Amygdala (tissue), 56 donors: ENCODE measurements around the gene PPP1R18.
"Not testable (repeated sequence)": the region's sequence is repeated elsewhere in the genome, so short reads cannot be mapped to it uniquely, and the experiment has no call there.

Experiments
- DNase-seq, 56 donors: peaks; one replicate each; lab custom pipeline; 2025; lab: John Stamatoyannopoulos, UW

The PPP1R18 gene, protein sequence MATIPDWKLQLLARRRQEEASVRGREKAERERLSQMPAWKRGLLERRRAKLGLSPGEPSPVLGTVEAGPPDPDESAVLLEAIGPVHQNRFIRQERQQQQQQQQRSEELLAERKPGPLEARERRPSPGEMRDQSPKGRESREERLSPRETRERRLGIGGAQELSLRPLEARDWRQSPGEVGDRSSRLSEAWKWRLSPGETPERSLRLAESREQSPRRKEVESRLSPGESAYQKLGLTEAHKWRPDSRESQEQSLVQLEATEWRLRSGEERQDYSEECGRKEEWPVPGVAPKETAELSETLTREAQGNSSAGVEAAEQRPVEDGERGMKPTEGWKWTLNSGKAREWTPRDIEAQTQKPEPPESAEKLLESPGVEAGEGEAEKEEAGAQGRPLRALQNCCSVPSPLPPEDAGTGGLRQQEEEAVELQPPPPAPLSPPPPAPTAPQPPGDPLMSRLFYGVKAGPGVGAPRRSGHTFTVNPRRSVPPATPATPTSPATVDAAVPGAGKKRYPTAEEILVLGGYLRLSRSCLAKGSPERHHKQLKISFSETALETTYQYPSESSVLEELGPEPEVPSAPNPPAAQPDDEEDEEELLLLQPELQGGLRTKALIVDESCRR

DNA sequence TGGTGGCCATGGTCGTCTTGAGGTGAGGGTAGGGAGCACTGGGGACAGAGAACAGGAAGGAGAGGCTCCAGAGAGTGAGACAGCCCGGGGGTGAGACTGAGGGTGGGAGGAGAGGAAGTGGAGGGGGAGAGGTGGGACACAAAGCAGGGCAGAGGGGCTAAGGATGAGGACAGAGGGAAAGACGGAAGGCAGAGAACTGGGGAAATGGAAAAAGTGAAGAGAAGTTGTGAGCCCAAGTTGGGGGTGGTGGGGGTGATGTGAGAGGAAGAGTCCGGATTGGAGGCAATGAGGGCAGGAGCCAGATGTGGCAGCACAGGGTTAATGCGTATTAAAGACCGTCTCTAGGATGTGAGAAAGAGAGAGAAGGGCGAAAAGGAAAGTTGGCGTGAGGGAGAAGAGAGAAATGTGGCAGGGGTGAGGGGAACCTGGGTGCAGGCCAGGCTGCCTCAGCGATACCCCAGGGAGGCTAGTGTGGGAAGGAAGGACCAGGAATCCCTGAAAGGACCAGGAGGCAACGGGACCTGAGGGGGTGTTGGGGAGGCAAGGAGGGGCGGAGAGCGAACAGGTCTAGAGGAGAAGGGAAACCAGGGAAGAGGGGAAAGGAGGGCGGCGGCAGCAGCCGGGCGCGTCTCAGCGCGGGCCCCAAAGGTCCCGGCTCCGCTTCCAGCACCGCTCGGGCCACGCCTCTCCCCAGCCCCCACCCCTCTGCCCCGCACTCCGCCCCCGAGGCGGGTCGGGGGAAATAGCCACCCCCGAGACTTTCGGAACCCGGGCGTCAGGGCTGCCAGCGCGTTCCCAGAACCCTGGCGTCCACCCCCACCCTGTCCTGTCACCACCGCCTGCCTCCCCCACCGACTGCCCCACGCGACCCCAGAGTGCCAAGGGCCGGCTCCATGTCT, at the start of gene PPP1R18:
Gene PPP1R18, minus strand, starts transcription at position 637 of the 899 bp plus-strand sequence. Its CDS starts 627 bp downstream, at position 10.
- peak in 37 of 56 donors; percentile 13 to 68 (median 41) for DNase-seq

DNA sequence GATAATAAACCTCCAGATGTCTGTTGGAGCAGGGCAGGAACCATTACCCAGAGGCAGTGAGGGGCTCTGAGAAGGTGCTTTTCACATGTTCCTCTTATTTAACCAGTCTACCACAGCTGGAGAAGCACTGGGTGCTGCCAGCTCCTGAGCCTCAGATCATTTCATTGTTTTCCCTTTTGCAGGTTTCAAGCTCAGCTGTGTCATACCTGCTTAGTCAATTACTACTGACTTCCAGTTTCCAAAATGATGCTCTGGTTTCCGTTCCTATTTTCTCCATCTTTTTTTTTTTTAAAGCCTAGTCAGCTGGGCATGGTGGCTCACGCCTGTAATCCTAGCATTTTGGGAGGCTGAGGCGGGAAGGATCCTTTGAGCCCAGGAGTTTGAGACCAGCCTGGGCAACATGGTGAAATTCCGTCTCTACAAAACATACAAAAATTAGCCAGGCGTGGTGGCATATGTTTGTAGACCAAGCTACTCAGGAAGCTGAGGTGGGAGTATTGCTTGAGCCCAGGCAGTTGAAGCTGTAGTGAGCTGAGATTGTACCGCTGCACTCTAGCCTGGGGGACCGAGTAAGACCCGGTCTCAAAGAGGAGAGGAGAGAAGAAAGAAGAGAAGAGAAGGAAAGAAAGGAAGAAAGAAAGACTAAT, 49.3 kb upstream of the PPP1R18 start:
- no peak for DNase-seq

DNA sequence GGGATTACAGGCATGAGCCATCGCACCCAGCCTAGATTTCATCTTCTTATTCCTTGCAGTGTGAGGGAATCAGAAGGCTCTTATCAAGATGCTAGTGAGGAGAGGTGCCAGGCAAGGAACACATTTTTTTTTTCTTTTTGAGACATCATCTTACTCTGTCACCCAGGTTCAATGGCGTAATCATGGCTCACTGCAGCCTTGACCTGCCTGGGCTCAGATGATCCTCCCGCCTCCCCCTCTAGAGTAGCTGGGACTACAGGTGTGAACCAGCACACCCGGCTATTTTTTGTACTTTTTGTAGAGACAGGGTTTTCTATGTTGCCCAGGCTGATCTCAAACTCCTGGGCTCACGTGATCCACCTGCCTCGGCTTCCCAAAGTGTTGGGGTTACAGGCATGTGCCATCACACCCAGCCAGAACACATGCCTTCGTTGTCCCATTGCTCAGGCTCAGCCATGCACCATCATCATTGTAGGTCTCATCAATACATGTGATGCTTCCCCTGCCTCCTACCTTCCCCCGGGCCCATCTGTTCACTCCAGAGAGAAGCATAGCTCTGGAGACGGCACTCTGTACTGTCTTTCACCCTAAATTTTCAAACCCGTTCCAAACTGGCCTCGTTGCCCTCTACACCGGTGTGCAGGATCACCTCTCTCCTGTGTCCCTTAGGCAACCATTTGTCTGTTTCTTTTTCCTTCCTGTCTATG, 45.9 kb upstream of the PPP1R18 start:
- peak in 9 of 56 donors; percentile 9 to 39 (median 14) for DNase-seq

DNA sequence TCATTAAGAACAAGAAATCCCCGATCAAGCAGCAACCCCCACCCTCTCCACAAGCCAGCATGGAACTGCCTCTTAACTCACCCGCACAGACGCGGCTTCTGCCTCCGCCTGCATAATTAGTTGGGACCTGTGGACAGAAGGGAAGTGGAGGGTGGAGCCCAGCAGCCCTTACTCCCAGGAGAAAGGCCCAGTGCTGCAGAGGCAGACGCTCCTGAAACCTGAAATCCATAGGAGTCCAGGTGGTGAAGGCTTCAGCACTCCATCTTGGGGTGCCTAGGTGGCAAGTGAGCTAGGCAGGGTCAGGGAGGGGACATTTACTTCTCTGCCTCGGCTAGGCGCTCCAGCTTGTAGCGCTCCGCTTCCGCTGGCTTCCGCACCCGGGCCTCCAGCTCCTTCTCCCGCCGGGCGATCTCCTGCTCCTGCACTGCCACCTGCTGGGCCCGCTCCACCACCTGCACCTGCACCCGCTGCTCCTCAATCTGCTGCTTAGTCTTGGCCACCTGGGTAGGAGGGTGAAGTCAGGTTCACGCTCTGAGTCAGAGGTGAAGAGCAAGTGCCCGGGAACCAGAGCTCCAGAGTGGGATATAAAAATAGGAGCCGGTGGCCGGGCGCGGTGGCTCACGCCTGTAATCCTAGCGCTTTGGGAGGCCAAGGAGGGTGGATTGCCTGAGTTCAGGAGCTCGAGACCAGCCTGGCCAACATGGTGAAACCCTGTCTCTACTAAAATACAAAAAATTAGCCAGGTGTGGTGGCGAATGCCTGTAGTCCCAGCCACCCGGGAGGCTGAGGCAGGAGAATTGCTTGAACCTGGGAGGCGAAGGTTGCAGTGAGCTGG, 44.4 kb upstream of the PPP1R18 start:
- peak in 22 of 56 donors; percentile 9 to 63 (median 22) for DNase-seq

DNA sequence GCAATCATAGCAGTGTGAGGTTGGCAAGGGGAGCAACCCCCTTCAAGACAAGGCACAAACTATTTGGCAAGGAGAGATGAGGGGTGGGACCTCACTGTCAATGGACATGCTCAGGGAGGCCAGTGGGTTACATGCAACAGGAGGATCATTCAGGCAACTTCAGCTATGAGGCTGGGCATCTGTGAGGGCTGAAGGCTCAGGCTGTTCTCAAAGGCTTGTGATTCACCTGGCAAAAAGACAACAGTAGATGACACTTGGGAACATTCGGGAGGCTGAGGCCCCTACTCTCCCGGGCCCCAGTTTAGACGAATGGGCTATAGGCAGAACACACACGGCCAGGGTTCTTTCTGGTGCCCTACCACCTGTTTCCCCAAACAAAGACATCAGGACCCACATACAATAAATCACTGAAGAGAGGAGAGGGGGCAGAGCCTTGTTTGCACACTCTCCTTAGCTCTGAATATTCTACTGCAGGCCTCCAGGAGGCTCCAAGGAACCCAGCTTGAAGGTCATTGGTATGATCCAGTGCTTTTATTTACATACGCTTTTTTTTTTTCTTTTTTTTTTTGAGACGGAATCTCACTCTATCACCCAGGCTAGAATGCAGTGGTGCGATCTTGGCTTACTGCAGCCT, 41.6 kb upstream of the PPP1R18 start:
- no peak for DNase-seq

DNA sequence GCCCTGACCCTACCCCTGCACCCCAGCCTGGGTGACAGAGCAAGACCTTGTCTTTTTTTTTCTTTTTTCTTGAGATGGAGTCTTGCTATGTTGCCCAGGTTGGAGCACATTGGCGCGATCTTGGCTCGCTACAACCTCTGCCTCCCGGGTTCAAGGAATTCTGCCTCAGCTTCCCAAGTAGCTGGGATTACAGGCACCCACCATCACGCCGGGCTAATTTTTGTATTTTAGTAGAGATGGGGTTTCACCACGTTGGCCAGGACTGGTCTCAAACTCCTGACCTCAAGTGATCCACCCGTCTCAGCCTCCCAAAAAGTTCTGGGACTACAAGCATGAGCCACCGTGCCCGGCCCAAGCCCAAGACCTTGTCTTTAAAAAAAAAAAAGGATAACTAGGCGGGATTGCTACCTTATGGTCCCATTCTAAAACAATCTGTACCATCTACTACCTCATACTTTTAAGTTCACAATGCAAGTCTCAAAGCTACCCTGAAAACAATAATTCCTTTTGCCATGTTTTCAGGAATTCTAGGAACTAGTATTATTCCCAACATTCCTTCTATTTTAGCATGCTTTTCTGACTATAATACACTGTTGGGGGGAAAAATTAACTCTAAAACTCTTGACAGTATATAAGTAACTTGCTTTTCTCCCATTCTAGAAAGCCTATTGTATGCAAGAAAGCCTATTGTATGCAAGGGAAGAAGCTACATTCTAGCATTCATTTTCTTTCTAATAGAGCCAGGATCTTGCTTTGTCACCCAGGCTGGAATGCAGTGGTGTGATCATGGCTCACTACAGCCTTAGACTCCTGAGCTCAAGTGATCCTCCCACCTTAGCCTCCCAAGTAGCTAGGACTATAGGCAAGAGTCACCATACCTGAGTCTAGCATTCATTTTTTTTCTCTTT, 40.3 kb upstream of the PPP1R18 start:
- DNase-seq, result no peak

DNA sequence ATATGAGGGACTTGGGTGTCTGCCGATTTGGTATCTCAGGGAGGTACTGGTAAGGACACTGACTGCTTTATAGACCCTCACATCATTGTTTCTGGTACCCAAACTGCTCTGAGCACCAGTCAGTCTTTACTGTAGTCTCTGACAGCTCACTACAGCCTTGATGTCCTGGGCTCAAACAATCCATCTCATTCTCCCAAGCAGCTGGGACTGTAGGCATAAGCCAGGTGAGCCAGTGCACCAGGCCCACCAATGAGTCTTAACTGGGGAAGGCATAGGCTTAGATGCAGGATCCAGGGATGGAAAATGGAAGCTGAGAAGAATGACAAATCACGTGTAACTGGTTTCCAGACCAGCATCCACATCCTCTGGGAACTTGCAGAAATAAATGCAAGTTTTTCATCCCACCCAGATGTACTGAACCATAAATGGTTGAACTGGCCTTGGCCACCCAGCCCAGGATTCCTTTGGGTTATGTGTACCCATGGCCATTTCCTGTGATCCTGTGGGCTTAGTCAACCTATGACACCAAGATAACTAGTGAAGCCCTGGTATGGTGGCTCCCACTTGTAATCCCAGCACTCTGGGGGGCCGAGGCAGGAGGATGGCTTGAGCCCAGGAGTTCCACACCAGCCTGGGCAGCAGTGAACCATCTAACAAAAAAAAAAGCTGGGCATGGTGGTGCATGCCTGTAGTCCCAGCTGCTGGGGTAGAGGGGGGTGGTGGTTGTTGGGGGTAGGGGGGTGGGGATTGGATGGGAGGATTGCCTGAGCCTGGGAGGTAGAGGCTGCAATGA, 39.5 kb upstream of the PPP1R18 start:
- DNase-seq, result no peak

DNA sequence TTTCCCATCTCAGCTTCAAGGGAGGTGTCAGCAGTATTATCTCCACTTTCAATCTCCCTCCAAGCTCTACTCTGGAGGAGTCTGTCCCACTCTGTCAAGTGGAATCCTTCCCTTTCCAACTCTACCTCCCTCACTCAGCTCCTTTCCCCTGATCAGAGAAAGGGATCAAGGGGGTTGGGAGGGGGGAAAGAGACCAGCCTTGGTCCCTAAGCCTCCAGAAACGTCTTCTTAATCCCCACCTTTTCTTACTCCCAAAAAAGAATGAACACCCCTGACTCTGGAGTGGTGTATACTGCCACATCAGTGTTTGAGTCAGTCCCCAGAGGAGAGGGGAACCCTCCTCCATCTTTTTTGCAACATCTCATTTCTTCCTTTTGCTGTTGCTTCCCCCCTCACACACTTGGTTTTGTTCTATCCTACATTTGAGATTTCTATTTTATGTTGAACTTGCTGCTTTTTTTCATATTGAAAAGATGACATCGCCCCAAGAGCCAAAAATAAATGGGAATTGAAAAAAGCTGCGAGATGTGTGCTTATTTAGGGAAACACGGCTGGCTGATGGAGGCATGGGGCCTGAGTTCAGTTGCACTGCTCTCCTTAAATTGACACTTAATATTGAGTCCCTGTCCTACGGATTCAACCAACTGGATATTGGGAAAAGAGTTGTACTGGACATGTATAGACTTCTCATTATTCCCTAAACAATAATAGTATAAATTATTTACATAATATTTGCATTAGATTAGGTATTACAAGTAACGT, 38.6 kb upstream of the PPP1R18 start:
- DNase-seq, result no peak

DNA sequence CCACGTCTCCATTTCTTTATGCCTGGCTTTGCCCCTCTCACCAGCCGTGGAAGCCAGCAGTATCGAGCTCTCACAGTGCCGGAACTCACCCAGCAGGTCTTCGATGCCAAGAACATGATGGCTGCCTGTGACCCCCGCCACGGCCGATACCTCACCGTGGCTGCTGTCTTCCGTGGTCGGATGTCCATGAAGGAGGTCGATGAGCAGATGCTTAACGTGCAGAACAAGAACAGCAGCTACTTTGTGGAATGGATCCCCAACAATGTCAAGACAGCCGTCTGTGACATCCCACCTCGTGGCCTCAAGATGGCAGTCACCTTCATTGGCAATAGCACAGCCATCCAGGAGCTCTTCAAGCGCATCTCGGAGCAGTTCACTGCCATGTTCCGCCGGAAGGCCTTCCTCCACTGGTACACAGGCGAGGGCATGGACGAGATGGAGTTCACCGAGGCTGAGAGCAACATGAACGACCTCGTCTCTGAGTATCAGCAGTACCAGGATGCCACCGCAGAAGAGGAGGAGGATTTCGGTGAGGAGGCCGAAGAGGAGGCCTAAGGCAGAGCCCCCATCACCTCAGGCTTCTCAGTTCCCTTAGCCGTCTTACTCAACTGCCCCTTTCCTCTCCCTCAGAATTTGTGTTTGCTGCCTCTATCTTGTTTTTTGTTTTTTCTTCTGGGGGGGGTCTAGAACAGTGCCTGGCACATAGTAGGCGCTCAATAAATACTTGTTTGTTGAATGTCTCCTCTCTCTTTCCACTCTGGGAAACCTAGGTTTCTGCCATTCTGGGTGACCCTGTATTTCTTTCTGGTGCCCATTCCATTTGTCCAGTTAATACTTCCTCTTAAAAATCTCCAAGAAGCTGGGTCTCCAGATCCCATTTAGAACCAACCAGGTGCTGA, 37.6 kb upstream of the PPP1R18 start:
- DNase-seq, result not testable (repeated sequence)

DNA sequence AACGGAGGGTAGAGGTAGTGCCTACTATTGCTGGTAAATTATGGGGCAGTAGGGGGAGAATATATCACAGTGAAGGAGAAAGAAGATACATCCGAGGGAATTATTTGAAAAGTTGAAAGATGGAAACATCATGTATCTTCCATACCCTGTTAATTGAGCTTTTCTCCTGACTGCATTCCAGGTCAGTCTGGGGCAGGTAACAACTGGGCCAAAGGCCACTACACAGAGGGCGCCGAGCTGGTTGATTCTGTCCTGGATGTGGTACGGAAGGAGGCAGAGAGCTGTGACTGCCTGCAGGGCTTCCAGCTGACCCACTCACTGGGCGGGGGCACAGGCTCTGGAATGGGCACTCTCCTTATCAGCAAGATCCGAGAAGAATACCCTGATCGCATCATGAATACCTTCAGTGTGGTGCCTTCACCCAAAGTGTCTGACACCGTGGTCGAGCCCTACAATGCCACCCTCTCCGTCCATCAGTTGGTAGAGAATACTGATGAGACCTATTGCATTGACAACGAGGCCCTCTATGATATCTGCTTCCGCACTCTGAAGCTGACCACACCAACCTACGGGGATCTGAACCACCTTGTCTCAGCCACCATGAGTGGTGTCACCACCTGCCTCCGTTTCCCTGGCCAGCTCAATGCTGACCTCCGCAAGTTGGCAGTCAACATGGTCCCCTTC, 36.9 kb upstream of the PPP1R18 start:
- not testable (repeated sequence) for DNase-seq

DNA sequence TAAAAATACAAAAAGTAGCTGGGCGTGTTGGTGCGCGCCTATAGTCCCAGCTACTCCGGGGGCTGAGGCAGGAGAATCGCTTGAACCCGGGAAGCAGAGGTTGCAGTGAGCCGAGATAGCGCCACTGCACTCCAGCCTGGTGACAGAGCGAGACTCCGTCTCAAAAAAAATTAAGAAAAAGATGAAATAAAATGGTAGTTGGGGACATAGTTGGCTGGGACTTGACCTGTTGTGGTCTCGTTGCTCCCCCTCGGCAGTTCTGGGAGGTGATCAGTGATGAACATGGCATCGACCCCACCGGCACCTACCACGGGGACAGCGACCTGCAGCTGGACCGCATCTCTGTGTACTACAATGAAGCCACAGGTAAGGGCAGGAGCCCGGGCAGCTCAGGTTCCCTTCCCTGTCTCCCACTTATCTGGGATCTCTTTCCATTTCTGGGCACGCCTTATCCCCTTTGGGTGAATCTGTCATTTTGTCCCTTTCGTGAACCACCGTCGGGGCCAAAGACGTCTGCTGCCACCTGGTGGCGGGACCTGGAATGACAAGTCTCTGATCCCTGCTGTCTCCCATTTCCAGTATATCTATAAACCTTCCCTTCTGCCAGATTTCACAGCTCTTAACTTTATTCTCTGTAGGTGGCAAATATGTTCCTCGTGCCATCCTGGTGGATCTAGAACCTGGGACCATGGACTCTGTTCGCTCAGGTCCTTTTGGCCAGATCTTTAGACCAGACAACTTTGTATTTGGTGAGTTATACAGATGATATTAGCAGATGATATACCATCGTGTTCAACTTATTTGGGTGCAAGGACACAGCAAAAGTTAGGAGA, 36.1 kb upstream of the PPP1R18 start:
- peak in 49 of 56 donors; percentile 11 to 89 (median 62) for DNase-seq

DNA sequence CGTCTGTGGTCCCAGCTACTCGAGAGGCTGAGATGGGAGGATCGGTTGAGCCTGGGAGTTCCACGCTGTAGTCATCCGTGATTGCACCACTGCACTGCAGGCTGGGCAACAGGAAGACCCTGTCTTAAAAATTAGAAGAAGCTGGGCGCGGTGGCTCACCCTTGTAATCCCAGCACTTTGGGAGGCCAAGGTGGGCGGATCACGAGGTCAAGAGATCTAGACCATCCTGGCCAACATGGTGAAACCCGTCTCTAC, 35.5 kb upstream of the PPP1R18 start:
- not testable (repeated sequence) for DNase-seq
